ENCODE data around the gene RSBN1.

The RSBN1 gene

DNA sequence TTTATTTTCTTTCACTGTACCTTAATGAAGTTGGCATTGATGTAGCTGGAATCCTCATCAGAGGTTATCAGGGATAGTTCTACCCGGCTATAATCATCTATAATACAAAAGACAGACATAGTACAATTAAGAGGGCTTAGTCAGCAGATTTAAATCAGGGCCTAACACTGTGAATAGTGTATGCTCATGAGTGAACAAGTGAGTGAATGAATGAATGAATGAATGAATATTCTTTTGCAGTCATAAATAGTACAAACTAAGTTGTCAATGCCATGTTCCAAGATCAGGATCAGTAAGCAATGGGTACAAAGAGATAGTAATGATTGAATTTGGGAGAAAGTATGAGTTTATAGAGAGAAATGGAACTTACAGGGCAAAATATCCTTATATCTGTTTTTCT, 46.7 kb upstream of the RSBN1 start:
- TF ChIP-seq SIN3A (IDR thresholded peaks at IDR 0.05; ENCODE audit: borderline replicate concordance, insufficient read depth, low read length) (no peak), TAF1 (IDR thresholded peaks at IDR 0.05; ENCODE audit: borderline replicate concordance, insufficient read depth, low read length) (no peak), FOXP2 (optimal IDR thresholded peaks at IDR 0.05; ENCODE audit: borderline replicate concordance, extremely low read depth, extremely low read length, insufficient read depth) (no peak), POLR2AphosphoS5 (IDR thresholded peaks at IDR 0.05; ENCODE audit: low read depth, low read length) (no peak)
- TF ChIP-seq, protein P1, sequence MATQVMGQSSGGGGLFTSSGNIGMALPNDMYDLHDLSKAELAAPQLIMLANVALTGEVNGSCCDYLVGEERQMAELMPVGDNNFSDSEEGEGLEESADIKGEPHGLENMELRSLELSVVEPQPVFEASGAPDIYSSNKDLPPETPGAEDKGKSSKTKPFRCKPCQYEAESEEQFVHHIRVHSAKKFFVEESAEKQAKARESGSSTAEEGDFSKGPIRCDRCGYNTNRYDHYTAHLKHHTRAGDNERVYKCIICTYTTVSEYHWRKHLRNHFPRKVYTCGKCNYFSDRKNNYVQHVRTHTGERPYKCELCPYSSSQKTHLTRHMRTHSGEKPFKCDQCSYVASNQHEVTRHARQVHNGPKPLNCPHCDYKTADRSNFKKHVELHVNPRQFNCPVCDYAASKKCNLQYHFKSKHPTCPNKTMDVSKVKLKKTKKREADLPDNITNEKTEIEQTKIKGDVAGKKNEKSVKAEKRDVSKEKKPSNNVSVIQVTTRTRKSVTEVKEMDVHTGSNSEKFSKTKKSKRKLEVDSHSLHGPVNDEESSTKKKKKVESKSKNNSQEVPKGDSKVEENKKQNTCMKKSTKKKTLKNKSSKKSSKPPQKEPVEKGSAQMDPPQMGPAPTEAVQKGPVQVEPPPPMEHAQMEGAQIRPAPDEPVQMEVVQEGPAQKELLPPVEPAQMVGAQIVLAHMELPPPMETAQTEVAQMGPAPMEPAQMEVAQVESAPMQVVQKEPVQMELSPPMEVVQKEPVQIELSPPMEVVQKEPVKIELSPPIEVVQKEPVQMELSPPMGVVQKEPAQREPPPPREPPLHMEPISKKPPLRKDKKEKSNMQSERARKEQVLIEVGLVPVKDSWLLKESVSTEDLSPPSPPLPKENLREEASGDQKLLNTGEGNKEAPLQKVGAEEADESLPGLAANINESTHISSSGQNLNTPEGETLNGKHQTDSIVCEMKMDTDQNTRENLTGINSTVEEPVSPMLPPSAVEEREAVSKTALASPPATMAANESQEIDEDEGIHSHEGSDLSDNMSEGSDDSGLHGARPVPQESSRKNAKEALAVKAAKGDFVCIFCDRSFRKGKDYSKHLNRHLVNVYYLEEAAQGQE (IDR thresholded peaks at IDR 0.05; ENCODE audit: insufficient read depth in 1 of 2, low read depth in 2 of 2, low read length in 2 of 2) = no peak

GRCh38 chr1:113858418-113858817, 46.1 kb upstream of the RSBN1 start:
- TF ChIP-seq FOXP2 (optimal IDR thresholded peaks at IDR 0.05; ENCODE audit: borderline replicate concordance, extremely low read depth, extremely low read length, insufficient read depth) (no peak), SIN3A (IDR thresholded peaks at IDR 0.05; ENCODE audit: borderline replicate concordance, insufficient read depth, low read length) (no peak), POLR2AphosphoS5 (IDR thresholded peaks at IDR 0.05; ENCODE audit: low read depth, low read length) (no peak), TAF1 (IDR thresholded peaks at IDR 0.05; ENCODE audit: borderline replicate concordance, insufficient read depth, low read length) (no peak)
- TF ChIP-seq, protein P1 (IDR thresholded peaks at IDR 0.05; ENCODE audit: insufficient read depth in 1 of 2, low read depth in 2 of 2, low read length in 2 of 2) = no peak

GRCh38 chr1:113857776-113858175, 45.5 kb upstream of the RSBN1 start:
- TF ChIP-seq SIN3A (IDR thresholded peaks at IDR 0.05; ENCODE audit: borderline replicate concordance, insufficient read depth, low read length) (no peak), FOXP2 (optimal IDR thresholded peaks at IDR 0.05; ENCODE audit: borderline replicate concordance, extremely low read depth, extremely low read length, insufficient read depth) (no peak), POLR2AphosphoS5 (IDR thresholded peaks at IDR 0.05; ENCODE audit: low read depth, low read length) (no peak), TAF1 (IDR thresholded peaks at IDR 0.05; ENCODE audit: borderline replicate concordance, insufficient read depth, low read length) (no peak)
- TF ChIP-seq, protein P1 (IDR thresholded peaks at IDR 0.05; ENCODE audit: insufficient read depth in 1 of 2, low read depth in 2 of 2, low read length in 2 of 2) = no peak

GRCh38 chr1:113856401-113856790, 44.1 kb upstream of the RSBN1 start:
- TF ChIP-seq TAF1 (IDR thresholded peaks at IDR 0.05; ENCODE audit: borderline replicate concordance, insufficient read depth, low read length) (no peak), SIN3A (IDR thresholded peaks at IDR 0.05; ENCODE audit: borderline replicate concordance, insufficient read depth, low read length) (no peak), POLR2AphosphoS5 (IDR thresholded peaks at IDR 0.05; ENCODE audit: low read depth, low read length) (no peak), FOXP2 (optimal IDR thresholded peaks at IDR 0.05; ENCODE audit: borderline replicate concordance, extremely low read depth, extremely low read length, insufficient read depth) (no peak)
- TF ChIP-seq, protein P1 (IDR thresholded peaks at IDR 0.05; ENCODE audit: insufficient read depth in 1 of 2, low read depth in 2 of 2, low read length in 2 of 2) = no peak
